Adrenal gland (tissue), 12 donors: Measurements from ENCODE around the gene GAR1. TPM values are rescaled to one million over a fixed set of nuclear protein-coding genes. Genes with fewer than 3 reads are reported as not detected.

Experiments used
- DNase-seq, 7 donors: peaks; one replicate each; pipeline ENCODE4 v3.0.0-alpha.2; 2019 to 2020
- H3K27ac ChIP-seq, 5 donors: fragments of 200-600 bp; sonication (generic) in 4 of 5; 1 replicate in 3 of 5; 2 replicates in 2 of 5; pipeline versions ENCODE4 v1.5.1 to v1.8.0; 2016 to 2020; ENCODE audit warnings: mild to moderate bottlenecking in 1 of 5
- H3K27me3 ChIP-seq: fragments of 200-600 bp; 2 replicates; pipeline ENCODE4 v1.8.0; 2021
- H3K36me3 ChIP-seq, 2 donors: fragments of 200-600 bp; replicated peaks in 1 of 2; 1 replicate in 1 of 2; 2 replicates in 1 of 2; pipeline versions ENCODE4 v1.5.1 to v1.8.0; 2018 to 2022
- H3K4me1 ChIP-seq, 2 donors: fragments of 200-600 bp; replicated peaks in 1 of 2; 1 replicate in 1 of 2; 2 replicates in 1 of 2; pipeline versions ENCODE4 v1.5.1 to v1.8.0; 2018 to 2021
- H3K4me3 ChIP-seq, 4 donors: fragments of 200-600 bp; sonication (generic) in 3 of 4; one replicate each; pipeline ENCODE4 v1.5.1; 2016 to 2018
- H3K9me3 ChIP-seq, 3 donors: fragments of 200-600 bp; sonication (generic) in 1 of 3; replicated peaks in 1 of 3; 1 replicate in 2 of 3; 2 replicates in 1 of 3; pipeline versions ENCODE4 v1.5.1 to v1.8.0; 2016 to 2021
- CTCF ChIP-seq, 6 experiments: fragments of 450-650 bp in 4 of 6; fragments of 200-600 bp in 2 of 6; sonication (generic) in 1 of 6; IDR thresholded peaks; 1 replicate in 5 of 6; 2 replicates in 1 of 6; pipeline versions ENCODE4 v1.5.1 to v1.8.0; 2016 to 2021; ENCODE audit warnings: antibody characterized with exemption in 6 of 6, mild to moderate bottlenecking in 2 of 6, moderate library complexity in 1 of 6
- POLR2A ChIP-seq, 2 donors: fragments of 450-650 bp; IDR thresholded peaks; one replicate each; pipeline ENCODE4 v1.6.1; 2017; ENCODE audit warnings: antibody characterized with exemption in 2 of 2, mild to moderate bottlenecking in 2 of 2, moderate library complexity in 1 of 2
- WGBS, 4 donors: extraction: QIAGEN DNeasy Blood & Tissue Kit in 2 of 4; methylation state at CpG; one replicate each; pipeline versions ENCODE4 v1.1.5 to v1.1.7; 2013 to 2017; 5-methylcytosine and 5-hydroxymethylcytosine counted together
- intact Hi-C, 2 donors: fragments of 100-400 bp; cut with DNase I; formaldehyde crosslinking; loops; one replicate each; pipeline versions ENCODE4 v1.14.1 to v1.15.0; 2022 to 2023
- polyA plus RNA-seq, 3 donors: library from polyadenylated mRNA; stranded (reverse); fragments of 200-250 nt in 2 of 3; fragments of 350-450 nt in 1 of 3; fragmentation: Illumina TruSeq in 1 of 3; extraction: RNeasy Lipid Tissue Mini Kit (QIAGEN cat#74804) in 1 of 3; gene quantifications; one replicate each; pipeline ENCODE4 v1.2.3, GENCODE V29; 2013 to 2014
- total RNA-seq, 9 donors: library from RNA; depleted of rRNA in 4 of 9; stranded (reverse); fragments of >200 nt in 4 of 9; fragments of 120-200 nt in 1 of 9; fragmentation: NEBNext Ultra II Directional in 1 of 9; extraction: Animal tissue kit (Norgen Biotek cat#: 25700) in 1 of 9; gene quantifications; one replicate each; pipeline versions ENCODE4 v1.1.0 to v1.2.4, GENCODE V29; 2013 to 2023
- donor health status: healthy with polysubstance abuse.
- donor health status: Bipolar disorder and iron deficiency.
- donor health status: DM: yes; HTN: yes; CAD: no.
- donor health status: DM: no; HTN: no; CAD: no.
- donor health status: DM: no; HTN: no; CAD: no.
- donor health status: DM: yes; HTN: yes; CAD: no.

GAR1 gene
- total and polyA plus RNA-seq, 12 donors = 0.97 to 31.6 (median 15.0) TPM

- TF ChIP-seq POLR2A (IDR thresholded peaks at IDR 0.05) = no peak
- no peak for TF ChIP-seq CTCF (IDR thresholded peaks at IDR 0.05)
- Histone ChIP-seq H3K4me3 (no peak overlapping the region), H3K27me3 (no peaks in the 10 kb centered on the region), H3K4me1 (no peaks in the 10 kb centered on the region), H3K36me3 (no peaks in the 10 kb centered on the region), H3K9me3 (no peaks in the 10 kb centered on the region), H3K27ac (no peak overlapping the region)
- intact Hi-C loops = no loop called here
- DNase-seq = no peak
- WGBS, 4 donors = 54 to 70% (median 63%) methylated on average over 11 of the region's 11 CpGs
These were observed 58.4 kb downstream of the GAR1 start for GRCh38 chr4:109873791-109874514.

Other genes starting within 250 kb of the GAR1 start
- 10 to 100 TPM in 8 of 9 donors, 1 to 10 TPM in 1; 7.3 to 21.6 (median 14.9) TPM for gene CASP6, start 112.3 kb upstream of the GAR1 start, total RNA-seq
- 10 to 100 TPM in 2 of 3 donors, 1 to 10 TPM in 1; 8.3 to 11.7 (median 11.0) TPM for gene CASP6, start 112.3 kb upstream of the GAR1 start, polyA plus RNA-seq
- gene PLA2G12A, start 85.7 kb upstream of the GAR1 start, total RNA-seq = 10 to 100 TPM; 15.9 to 67.0 (median 36.4) TPM
- gene PLA2G12A, start 85.7 kb upstream of the GAR1 start, polyA plus RNA-seq = 10 to 100 TPM; 10.7 to 44.9 (median 12.3) TPM
- 100 to 1,000 TPM in 3 of 9 donors, 10 to 100 TPM in 5, 1 to 10 TPM in 1; 5.9 to 219 (median 90.1) TPM for gene CFI, start 13.8 kb upstream of the GAR1 start, total RNA-seq
- gene CFI, start 13.8 kb upstream of the GAR1 start, polyA plus RNA-seq = 10 to 100 TPM; 46.2 to 58.6 (median 47.0) TPM
- under 1 TPM in 4 of 9 donors, not detected in 5; 0.23 to 0.67 (median 0.40) TPM for gene RRH, start 12.2 kb downstream of the GAR1 start, total RNA-seq
- under 1 TPM; 0.17 to 0.46 (median 0.24) TPM for gene RRH, start 12.2 kb downstream of the GAR1 start, polyA plus RNA-seq
- gene LRIT3, start 32.3 kb downstream of the GAR1 start, total RNA-seq = under 1 TPM in 7 of 9 donors, not detected in 2; 0.11 to 0.85 (median 0.15) TPM
- under 1 TPM; 0.07 to 0.72 (median 0.37) TPM for gene LRIT3, start 32.3 kb downstream of the GAR1 start, polyA plus RNA-seq
- gene EGF, start 97.1 kb downstream of the GAR1 start, total RNA-seq = 1 to 10 TPM in 2 of 9 donors, under 1 TPM in 4, not detected in 3; 0.22 to 1.6 (median 0.33) TPM
- under 1 TPM in 2 of 3 donors, not detected in 1; 0.07 TPM for gene EGF, start 97.1 kb downstream of the GAR1 start, polyA plus RNA-seq